Lower leg skin (tissue), 4 donors: ENCODE data around the gene CADPS2. TPM values are rescaled to one million over a fixed set of nuclear protein-coding genes. Genes with fewer than 3 reads are reported as not detected.

ENCODE experiments used
- DNase-seq, 2 donors: peaks; one replicate each; pipeline ENCODE4 v3.0.0-alpha.2; 2019; ENCODE audit warnings: low spot score in 2 of 2
- H3K4me3 ChIP-seq: fragments of 200-600 bp; sonication (generic); 2 replicates; pipeline ENCODE4 v1.5.1; 2017; ENCODE audit warnings: mild to moderate bottlenecking, low read depth; ENCODE audit not compliant: poor library complexity, severe bottlenecking
- CTCF ChIP-seq, 3 donors: fragments of 450-650 bp; IDR thresholded peaks; one replicate each; pipeline ENCODE4 v1.5.1; 2016; ENCODE audit warnings: antibody characterized with exemption in 3 of 3, mild to moderate bottlenecking in 3 of 3, moderate library complexity in 2 of 3
- POLR2A ChIP-seq, 2 donors: fragments of 450-650 bp; IDR thresholded peaks; one replicate each; pipeline ENCODE4 v1.6.1; 2016 to 2017; ENCODE audit warnings: antibody characterized with exemption in 2 of 2, mild to moderate bottlenecking in 1 of 2, moderate library complexity in 1 of 2
- WGBS, 2 donors: methylation state at CpG; one replicate each; pipeline ENCODE4 v1.1.5; 2018; 5-methylcytosine and 5-hydroxymethylcytosine counted together
- intact Hi-C: fragments of 100-400 bp; cut with DNase I; formaldehyde crosslinking; loops from one replicate; pipeline ENCODE4 v1.15.0; 2023; ENCODE audit warnings: low total_unique reads
- total RNA-seq, 4 donors: library from RNA; depleted of rRNA; stranded (reverse); fragments of >200 nt; gene quantifications; one replicate each; pipeline ENCODE4 v1.1.0, GENCODE V29; 2016

Gene CADPS2
- total RNA-seq, 4 donors from 2014 or later, result 4.1 to 11.6 (median 6.5) TPM

DNA sequence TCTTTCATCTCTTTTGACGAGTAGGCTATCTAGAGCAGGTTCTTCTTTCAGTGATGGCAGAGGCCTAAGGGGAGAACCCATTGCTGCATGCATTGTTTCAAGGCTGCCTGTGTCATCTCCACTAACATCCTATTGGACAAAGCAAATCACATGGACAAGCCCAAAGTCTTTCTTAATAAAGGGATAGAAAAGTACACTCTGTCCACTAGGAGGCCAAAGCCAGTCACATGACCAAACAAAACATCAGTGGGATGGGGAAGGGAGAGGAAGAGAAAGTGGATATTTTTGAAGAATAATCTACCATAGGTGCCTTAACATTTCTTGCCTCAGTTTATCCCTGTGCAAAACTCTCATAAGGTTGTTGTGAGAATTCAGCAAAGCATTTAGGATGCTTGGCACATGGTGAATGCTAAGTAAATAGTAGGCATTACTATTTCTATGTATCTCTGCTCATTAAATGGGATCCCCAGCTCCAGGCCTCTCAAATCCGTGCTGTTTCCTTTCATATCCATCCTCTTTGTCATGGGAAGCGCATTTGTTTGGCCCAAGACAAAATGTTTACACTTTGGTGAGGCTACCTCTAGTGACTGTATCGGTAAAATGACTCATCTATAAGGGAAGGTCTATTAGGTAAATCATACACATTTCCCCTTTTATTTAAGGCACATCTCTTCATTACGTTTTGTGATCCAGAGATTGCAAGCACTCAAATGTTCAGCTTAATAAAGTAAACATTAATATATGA is 16.7 kb upstream of the CADPS2 start:
- TF ChIP-seq CTCF (IDR thresholded peaks at IDR 0.05), result no peak
- H3K4me3 ChIP-seq, result no peak overlapping the region
- WGBS, 2 donors, result 84 to 85% methylated on average over 5 of the region's 5 CpGs
- intact Hi-C loops, result no loop called here
- no peak for DNase-seq

DNA sequence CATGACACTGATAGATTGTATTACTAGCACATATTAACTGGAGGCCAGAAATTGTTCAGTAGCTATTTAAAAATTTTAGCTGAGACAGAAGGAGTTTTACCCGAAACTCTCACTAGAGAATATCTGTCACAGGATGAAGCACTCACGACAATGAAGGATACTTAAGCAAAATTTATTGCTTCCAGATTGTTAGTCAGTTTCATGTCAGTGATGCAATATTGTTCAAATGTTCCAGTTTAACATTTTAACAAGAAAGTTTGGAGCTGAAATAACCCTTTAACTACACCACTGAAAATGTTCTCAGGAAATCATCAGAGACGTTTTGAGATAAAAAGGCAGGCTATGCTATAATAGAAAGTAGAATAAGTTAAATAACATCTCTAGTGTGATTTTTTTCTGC is 15.0 kb upstream of the CADPS2 start:
- intact Hi-C loops, result no loop called here
- DNase-seq, result no peak
- H3K4me3 ChIP-seq, result no peak overlapping the region
- TF ChIP-seq POLR2A (IDR thresholded peaks at IDR 0.05) (no peak), CTCF (IDR thresholded peaks at IDR 0.05) (no peak)
- 33 to 45% methylated on average over 3 of the region's 3 CpGs for WGBS, 2 donors

DNA sequence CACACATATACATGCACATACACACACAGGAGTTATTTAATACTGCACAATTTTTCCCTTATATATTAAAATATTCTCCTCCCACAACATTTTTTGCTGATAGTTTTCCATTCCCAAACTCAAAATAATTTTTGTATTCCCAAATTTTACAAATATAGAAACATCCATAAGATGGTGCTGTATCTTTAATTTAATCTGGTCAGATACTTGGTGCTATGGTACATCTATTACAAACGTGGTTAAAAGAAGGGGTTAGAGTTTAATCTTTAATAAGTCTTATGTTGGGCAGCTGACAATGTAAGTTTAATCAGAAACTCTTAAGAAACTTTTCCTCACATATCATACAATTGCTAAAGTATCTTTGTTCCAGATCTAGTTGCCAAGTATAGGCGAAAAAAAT is 10.2 kb upstream of the CADPS2 start:
- no peak overlapping the region for H3K4me3 ChIP-seq
- WGBS, 2 donors, result 42 to 46% methylated on average over 2 of the region's 2 CpGs
- DNase-seq, result no peak
- TF ChIP-seq POLR2A (IDR thresholded peaks at IDR 0.05) (no peak), CTCF (IDR thresholded peaks at IDR 0.05) (no peak)
- intact Hi-C loops, result no loop called here

DNA sequence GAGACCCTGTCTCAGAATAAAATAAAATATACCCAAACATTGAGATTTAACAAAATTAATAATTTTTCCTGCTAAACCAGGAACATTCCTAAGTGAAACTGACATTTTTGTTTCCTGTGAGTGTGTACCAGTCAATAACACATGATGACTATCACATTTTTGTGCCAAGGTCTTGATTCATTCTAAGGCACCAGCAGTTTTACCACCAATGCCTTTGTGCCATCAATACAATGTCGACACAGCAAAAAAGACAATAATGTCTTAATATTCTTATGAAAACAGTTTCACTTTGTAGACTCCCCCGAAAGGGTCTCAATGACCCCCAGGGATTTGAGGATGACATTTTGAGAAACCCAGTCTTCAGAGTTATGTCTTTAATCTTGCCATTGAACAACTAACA is 7.2 kb upstream of the CADPS2 start:
- intact Hi-C loops, result no loop called here
- TF ChIP-seq POLR2A (IDR thresholded peaks at IDR 0.05), result no peak
- no peak for TF ChIP-seq CTCF (IDR thresholded peaks at IDR 0.05)
- WGBS, 2 donors, result 70 to 85% methylated on average over 2 of the region's 2 CpGs
- DNase-seq, result no peak
- no peak overlapping the region for H3K4me3 ChIP-seq

- WGBS, 2 donors, result 100% methylated on average over 1 of the region's 1 CpG
- DNase-seq, result no peak
- TF ChIP-seq CTCF (IDR thresholded peaks at IDR 0.05) (no peak), POLR2A (IDR thresholded peaks at IDR 0.05) (no peak)
- no peak overlapping the region for H3K4me3 ChIP-seq
- intact Hi-C loops, result no loop called here
These were observed 2.9 kb upstream of the CADPS2 start for GRCh38 chr7:122889116-122889515.

DNA sequence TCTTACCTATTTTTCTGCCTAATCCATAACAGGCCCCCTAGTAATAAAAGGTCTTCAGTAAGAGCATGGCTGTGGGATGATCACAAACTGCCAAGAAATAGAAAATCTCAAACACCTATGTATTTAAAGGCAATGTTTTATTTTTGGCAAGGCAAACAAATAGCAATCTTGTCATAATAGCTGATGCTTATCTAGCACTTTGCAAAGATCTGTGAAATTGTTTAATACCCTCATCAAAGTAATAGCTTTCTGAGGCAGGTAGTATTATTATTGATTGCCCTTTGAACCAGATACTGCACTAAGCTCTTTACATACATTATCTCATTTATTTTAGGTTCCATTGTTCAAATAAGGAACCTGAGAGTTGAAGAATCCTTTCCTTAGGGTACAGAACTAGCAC is 1.6 kb upstream of the CADPS2 start:
- no peak overlapping the region for H3K4me3 ChIP-seq
- DNase-seq, result no peak
- intact Hi-C loops, result no loop called here
- no peak for TF ChIP-seq POLR2A (IDR thresholded peaks at IDR 0.05)
- TF ChIP-seq CTCF (IDR thresholded peaks at IDR 0.05), result no peak
